ENCODE measurements around the gene CGB5. TPM values are rescaled to one million over a fixed set of nuclear protein-coding genes. Genes with fewer than 3 reads are reported as not detected.
A peak's percentile ranks its signal among the peaks of the same experiment; 100 is the strongest.

Gene CGB5
- polyA plus RNA-seq, 2 of the 4 experiments (the other 2 are of a cell fraction): 0.23 to 0.53 TPM

- CTCF ChIA-PET: interaction anchor here (0.5 to 21.8 kb wide), 11 partner anchors 14 to 187 kb away, joined by 3 to 408 read pairs (median 6); partner anchors contain the start of genes GYS1, KCNA7, NTF4 and RUVBL2
Measured at GRCh38 chr19:49020342-49020741, 23.3 kb upstream of the CGB5 start.

More at GRCh38 chr19:49020342-49020741, 23.3 kb upstream of the CGB5 start:
- no peak overlapping the region for H3K27ac ChIP-seq
- no peak for TF ChIP-seq ATOH8 (CRISPR knock-in tag; IDR thresholded peaks at IDR 0.05; ENCODE audit: low read depth)
- TF ChIP-seq NR3C1 (IDR thresholded peaks at IDR 0.05): no peak
- TF ChIP-seq CTCF (IDR thresholded peaks at IDR 0.05): no peak
- no peak for TF ChIP-seq RCOR1 (IDR thresholded peaks at IDR 0.05; ENCODE audit: low read depth, low read length)
- TF ChIP-seq ELK1 (IDR thresholded peaks at IDR 0.05; ENCODE audit: low read depth, low read length): no peak
- TF ChIP-seq ZSCAN20 (CRISPR knock-in tag; IDR thresholded peaks at IDR 0.05): no peak
- TF ChIP-seq CEBPB (IDR thresholded peaks at IDR 0.05): no peak
- no peak for TF ChIP-seq PBX3 (IDR thresholded peaks at IDR 0.05)
- no peak for TF ChIP-seq ESRRA (IDR thresholded peaks at IDR 0.05; ENCODE audit: borderline replicate concordance, low read length)
- no peak for TF ChIP-seq HOXB13 (CRISPR knock-in tag; IDR thresholded peaks at IDR 0.05; ENCODE audit: low read depth)
- TF ChIP-seq CHD2 (IDR thresholded peaks at IDR 0.05; ENCODE audit: low read length, partially characterized antibody): no peak
- TF ChIP-seq RAD21 (conservative IDR thresholded peaks at IDR 0.05 in 1 of 2, IDR thresholded peaks at IDR 0.05 in 1 of 2): no peak
- no peak for TF ChIP-seq HMGXB4 (CRISPR knock-in tag; IDR thresholded peaks at IDR 0.05; ENCODE audit: borderline replicate concordance)
- TF ChIP-seq HES2 (IDR thresholded peaks at IDR 0.05): no peak
- ATAC-seq: peak in 1 of 2 experiments; percentile 1; a peak in 2 of 6 replicates
- H3K4me3 ChIP-seq: no peak overlapping the region
- POLR2A ChIA-PET: interaction anchor here (1.3 kb wide), 1 partner anchor 148 kb away, joined by 3 read pairs; the partner anchor contains the start of gene PPP1R15A
- H3K4me2 ChIP-seq: no peak overlapping the region
- no peak for FAIRE-seq
- no peaks in the 10 kb centered on the region for H3K9me3 ChIP-seq
- no peak for DNase-seq (ENCODE audit: low read depth in 1 of 2, low spot score in 1 of 2)
- 95% methylated on average over 11 of the region's 11 CpGs for WGBS (ENCODE audit: missing lambda C conversion rate)
- H3K4me1 ChIP-seq: peaks cover 14% of the 10 kb centered on the region; the same call in 2 of the 3 replicates

Measured in A549 (cell line).